Central memory CD4-positive, alpha-beta T cell (primary cell): ENCODE measurements around the gene GALNT12.

ENCODE experiments used
- DNase-seq: peaks from one replicate; pipeline ENCODE4 v3.0.0; 2022

GALNT12 gene

GRCh38 chr9:98783518-98784226 lies 23.8 kb upstream of the GALNT12 start:
- no peak for DNase-seq

- no peak for DNase-seq
Measured at GRCh38 chr9:98784831-98785806, 22.4 kb upstream of the GALNT12 start.

GRCh38 chr9:98786750-98787510 lies 20.5 kb upstream of the GALNT12 start:
- no peak for DNase-seq

GRCh38 chr9:98787766-98788335 lies 19.6 kb upstream of the GALNT12 start:
- DNase-seq: no peak

- no peak for DNase-seq
Measured at GRCh38 chr9:98789483-98790133, 17.9 kb upstream of the GALNT12 start.

- DNase-seq: no peak
Measured at GRCh38 chr9:98790134-98790841, 17.2 kb upstream of the GALNT12 start.

- peak; percentile 31 for DNase-seq
Measured at GRCh38 chr9:98790842-98791607, 16.4 kb upstream of the GALNT12 start.

- no peak for DNase-seq
Measured at GRCh38 chr9:98791608-98792490, 15.6 kb upstream of the GALNT12 start.

- no peak for DNase-seq
Measured at GRCh38 chr9:98793031-98793430, 14.4 kb upstream of the GALNT12 start.

GRCh38 chr9:98794802-98795201 lies 12.7 kb upstream of the GALNT12 start:
- DNase-seq: no peak

- DNase-seq: no peak
Measured at GRCh38 chr9:98795295-98795955, 12.0 kb upstream of the GALNT12 start.

- DNase-seq: no peak
Measured at GRCh38 chr9:98795970-98796363, 11.5 kb upstream of the GALNT12 start.

GRCh38 chr9:98796364-98797101 lies 10.9 kb upstream of the GALNT12 start, which contains the start of gene ANKS6:
Gene ANKS6 (minus strand): TSS chr9:98796555. CDS start chr9:98796491, 64 bp downstream.
- DNase-seq: peak; percentile 79

- DNase-seq: no peak
Measured at GRCh38 chr9:98797491-98797890, 10.0 kb upstream of the GALNT12 start.

- no peak for DNase-seq
Measured at GRCh38 chr9:98798254-98798653, 9.2 kb upstream of the GALNT12 start.

- no peak for DNase-seq
Measured at GRCh38 chr9:98801561-98801960, 5.9 kb upstream of the GALNT12 start.

GRCh38 chr9:98801969-98802371 lies 5.5 kb upstream of the GALNT12 start:
- DNase-seq: no peak

GRCh38 chr9:98804083-98804482 lies 3.4 kb upstream of the GALNT12 start:
- no peak for DNase-seq
